GM21515 (cell line): Measurements from ENCODE around the gene IRF1.
"Not testable (repeated sequence)": the region's sequence is repeated elsewhere in the genome, so short reads cannot be mapped to it uniquely, and the experiment has no call there.

Experiments used
- ATAC-seq: cut with Tn5 transposase; IDR thresholded peaks from one replicate; pipeline ENCODE4 v1.9.1; 2021; ENCODE audit not compliant: unreplicated experiment

Gene IRF1

DNA sequence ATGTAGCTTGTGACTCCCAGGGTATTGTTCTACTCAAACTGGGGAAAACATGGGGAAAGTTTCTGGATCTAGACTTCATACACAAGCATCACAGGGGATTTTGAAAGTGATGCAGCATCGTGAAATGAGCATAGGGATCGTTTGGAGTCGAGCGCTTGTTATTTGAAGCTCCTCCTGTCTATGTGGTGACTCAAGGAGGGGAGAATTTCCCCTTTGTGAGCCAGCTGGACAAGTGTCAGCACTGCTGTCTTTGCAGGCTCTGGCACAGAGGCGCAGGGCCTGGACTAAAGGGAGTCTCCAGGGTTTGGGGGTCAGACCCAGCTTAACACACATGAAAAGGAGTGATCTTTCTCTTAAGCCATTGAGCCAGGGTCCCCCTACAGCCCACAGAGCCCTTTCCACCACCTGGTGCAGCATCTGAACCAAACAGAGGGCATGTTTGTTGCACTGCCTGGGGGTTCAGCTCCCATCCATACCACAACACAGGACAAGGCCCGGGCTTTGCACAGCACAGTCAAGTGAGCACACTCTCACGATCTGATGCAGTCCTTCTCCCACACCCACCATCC lies 51.0 kb downstream of the IRF1 start:
- no peak for ATAC-seq

DNA sequence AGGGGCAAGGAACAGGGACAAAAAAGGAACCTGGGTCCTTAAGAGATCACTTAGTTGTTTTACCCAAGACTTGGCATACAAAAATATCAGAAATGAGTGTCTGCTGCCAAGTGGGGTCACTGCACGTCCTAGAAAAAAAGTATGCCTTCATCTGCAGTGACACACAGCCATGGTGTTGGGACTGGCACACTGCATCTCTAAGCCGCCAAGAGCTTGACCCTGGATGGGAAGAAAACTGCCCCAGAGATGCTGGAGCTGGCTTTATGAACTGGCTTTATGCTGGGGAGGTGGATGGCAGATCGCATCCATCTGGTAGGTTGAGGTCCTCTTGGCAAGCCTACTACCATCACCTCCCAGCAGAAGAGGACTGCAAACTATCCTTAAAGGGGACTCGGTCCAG lies 51.7 kb downstream of the IRF1 start:
- no peak for ATAC-seq

- ATAC-seq = not testable (repeated sequence)
Measured at GRCh38 chr5:132438267-132438645, 52.3 kb downstream of the IRF1 start.

DNA sequence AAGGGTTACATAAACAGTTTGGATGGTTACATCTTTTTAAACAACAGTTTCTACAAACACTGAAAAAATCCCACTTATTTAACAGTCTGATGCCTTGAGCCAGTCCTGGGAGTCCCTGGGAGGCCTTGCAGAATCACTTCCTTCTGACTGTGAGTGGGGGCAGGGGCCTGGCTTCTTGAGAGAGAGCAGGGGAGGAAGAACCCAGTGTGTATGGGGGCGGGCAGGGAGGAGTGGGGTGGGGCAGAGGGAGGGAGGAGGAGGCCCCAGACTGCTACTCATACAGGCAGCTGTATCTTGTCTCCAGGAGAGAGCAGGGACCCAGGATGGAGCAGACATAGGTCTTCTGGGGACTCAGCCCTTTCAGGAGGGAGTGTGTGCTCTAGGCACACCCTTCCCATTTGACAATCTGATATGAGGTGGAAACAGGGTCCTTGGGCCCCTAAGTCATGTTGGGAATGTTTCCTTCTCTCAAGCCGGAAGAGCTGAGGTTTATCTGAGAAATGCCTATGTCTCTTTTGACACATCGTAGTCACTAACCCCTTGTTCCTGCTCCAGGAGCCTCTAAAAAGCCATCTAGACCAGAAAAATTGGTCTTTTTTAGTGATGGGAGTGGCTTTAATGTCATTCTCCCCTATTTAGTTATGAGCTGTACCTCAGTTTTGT lies 52.8 kb downstream of the IRF1 start:
- peak; percentile 84 for ATAC-seq

DNA sequence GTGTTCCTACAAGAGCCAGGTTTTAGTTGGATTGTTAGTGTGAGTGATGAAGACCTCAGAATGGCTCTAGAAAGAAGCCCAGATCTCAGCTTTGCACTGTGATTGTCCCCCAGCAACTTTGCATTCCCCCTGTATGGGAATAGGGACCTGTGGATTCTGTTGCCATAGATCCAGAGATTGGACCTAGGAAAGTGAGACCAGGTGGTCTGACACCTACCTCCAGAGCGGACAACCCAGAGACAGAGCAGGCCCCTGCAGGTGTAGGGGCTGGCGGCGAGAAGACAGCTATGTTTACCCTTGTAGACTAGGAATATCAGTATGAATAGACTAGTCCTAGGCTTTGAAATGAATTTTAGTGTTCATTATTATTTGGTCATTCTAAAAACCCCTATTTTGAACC lies 53.6 kb downstream of the IRF1 start:
- ATAC-seq = no peak

- ATAC-seq = no peak
Measured at GRCh38 chr5:132435886-132436285, 54.7 kb downstream of the IRF1 start.

- ATAC-seq = no peak
Measured at GRCh38 chr5:132435447-132435846, 55.1 kb downstream of the IRF1 start.

DNA sequence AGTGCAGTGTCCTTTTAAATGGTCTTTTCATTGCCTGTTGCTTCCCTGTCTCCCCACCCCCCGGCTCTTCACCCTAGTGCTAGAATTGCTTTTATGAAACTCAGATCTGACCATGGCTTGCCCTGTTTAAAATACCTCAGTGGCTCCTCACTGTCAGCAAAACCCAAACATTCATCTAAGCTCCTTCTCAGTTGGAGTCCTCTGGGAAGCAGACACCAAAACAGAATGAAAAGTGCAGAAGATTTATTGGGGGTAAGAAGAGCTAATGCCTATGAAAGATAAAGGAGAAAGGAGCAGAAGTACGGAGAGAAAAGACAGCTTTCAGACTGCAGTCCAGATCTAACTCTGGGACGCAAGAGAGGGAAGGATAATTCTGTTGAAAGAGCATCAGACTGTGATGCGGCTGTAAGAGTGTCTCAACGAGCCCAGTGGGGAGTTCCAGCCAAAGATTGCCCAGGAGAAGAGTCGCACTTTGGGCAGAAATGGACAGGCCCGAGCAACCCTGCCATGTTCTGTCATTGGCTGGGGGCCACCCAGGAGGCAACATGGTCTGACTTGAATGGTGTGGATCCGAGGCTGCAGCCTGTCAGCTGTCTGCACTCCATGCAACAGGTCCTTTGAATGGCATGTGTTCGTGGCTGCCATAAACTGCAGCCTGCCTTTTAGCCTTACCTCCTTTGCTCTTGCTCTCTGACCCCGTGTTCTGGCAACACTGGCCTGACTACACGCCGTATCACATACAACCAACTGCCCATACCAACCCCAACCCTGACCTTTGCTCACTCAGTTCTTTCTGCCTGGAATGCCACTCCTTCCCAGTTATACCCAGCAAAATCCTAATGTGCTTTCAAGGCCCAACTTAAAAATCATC lies 55.9 kb downstream of the IRF1 start:
- ATAC-seq = no peak

DNA sequence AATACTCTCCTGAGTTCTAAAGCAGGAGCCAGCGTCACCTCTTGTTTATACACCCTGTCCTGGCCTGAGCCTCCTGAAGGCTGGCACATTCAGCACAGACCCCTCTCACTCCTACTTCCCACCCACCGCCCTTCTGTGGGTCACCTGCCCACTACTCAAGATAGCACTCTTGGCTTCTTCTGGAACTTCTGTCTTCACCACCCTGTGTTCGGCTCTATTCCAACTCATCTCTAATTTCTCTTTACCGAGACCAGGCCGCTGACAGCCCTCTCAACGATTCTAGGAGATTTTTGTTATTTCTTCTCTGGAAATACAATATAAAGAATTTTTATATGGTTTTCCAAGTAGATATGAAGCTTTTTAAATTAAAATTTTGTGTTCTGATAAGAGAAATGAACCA lies 57.4 kb downstream of the IRF1 start:
- ATAC-seq = no peak

DNA sequence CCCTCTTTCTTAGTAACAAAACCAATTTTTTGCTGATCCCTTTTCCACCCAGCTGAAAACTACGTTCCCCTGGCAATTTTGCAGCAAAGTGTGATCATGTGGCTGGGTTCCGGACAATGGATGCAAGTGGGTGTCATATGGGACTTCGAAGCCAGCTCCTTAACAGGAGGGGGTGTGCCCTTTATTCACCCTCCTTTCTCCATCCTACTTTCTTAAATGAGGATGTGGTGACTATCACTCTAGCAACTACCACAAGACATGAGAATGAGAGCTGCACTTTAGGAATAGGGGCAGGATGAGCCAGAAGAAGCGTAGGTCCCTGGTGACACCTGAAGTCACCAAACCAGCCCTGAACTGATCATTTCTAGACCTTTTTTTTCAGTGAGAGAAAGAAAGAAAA lies 58.9 kb downstream of the IRF1 start:
- no peak for ATAC-seq
